Ectodermal cell (in vitro differentiated cells): ENCODE measurements around the gene SCAF11.

Experiments used
- H3K27ac ChIP-seq: 2 replicates; pipeline ENCODE4 v1.7.0; 2013; ENCODE audit warnings: mild to moderate bottlenecking, low read depth, low read length; ENCODE audit not compliant: insufficient read depth, poor library complexity, severe bottlenecking
- H3K27me3 ChIP-seq: 2 replicates; pipeline ENCODE4 v1.7.0; 2013; ENCODE audit warnings: mild to moderate bottlenecking, low read length; ENCODE audit not compliant: insufficient read depth, control insufficient read depth, poor library complexity, severe bottlenecking
- H3K36me3 ChIP-seq: one replicate; pipeline ENCODE4 v1.7.0; 2013; ENCODE audit warnings: low read length; ENCODE audit not compliant: control insufficient read depth, insufficient read depth
- H3K4me1 ChIP-seq: one replicate; pipeline ENCODE4 v1.7.0; 2013; ENCODE audit warnings: low read length; ENCODE audit not compliant: control insufficient read depth, insufficient read depth
- H3K4me3 ChIP-seq: 2 replicates; pipeline ENCODE4 v1.7.0; 2013; ENCODE audit warnings: low read depth, low read length, control low read depth; ENCODE audit not compliant: insufficient read depth
- H3K9me3 ChIP-seq: 2 replicates; pipeline ENCODE4 v1.7.0; 2013; ENCODE audit warnings: mild to moderate bottlenecking, low read length, moderate library complexity; ENCODE audit not compliant: control insufficient read depth
- WGBS, 2 experiments: methylation state at CpG; one replicate each; pipeline ENCODE4 v1.1.7; 2013; ENCODE audit warnings: missing lambda C conversion rate in 2 of 2; 5-methylcytosine and 5-hydroxymethylcytosine counted together

SCAF11 gene

GRCh38 chr12:45893240-45893639 lies 97.1 kb downstream of the SCAF11 start:
- Histone ChIP-seq H3K9me3 (no peaks in the 10 kb centered on the region), H3K27ac (no peak overlapping the region), H3K4me1 (no peaks in the 10 kb centered on the region), H3K4me3 (no peak overlapping the region), H3K27me3 (no peaks in the 10 kb centered on the region), H3K36me3 (peaks cover 27% of the 10 kb centered on the region)
- 51 to 55% methylated on average over 4 of the region's 4 CpGs for WGBS, 2 experiments

- no peak overlapping the region for H3K27ac ChIP-seq
- no peaks in the 10 kb centered on the region for H3K9me3 ChIP-seq
- WGBS, 2 experiments = 89 to 100% methylated on average over 1 of the region's 2 CpGs
- no peaks in the 10 kb centered on the region for H3K4me1 ChIP-seq
- no peaks in the 10 kb centered on the region for H3K27me3 ChIP-seq
- no peak overlapping the region for H3K4me3 ChIP-seq
- peaks cover 9% of the 10 kb centered on the region for H3K36me3 ChIP-seq
These were observed 100.1 kb downstream of the SCAF11 start for GRCh38 chr12:45890276-45890675.

GRCh38 chr12:45887544-45887943 lies 102.8 kb downstream of the SCAF11 start:
- Histone ChIP-seq H3K27ac (no peak overlapping the region), H3K4me1 (no peaks in the 10 kb centered on the region), H3K4me3 (no peak overlapping the region), H3K9me3 (no peaks in the 10 kb centered on the region), H3K27me3 (no peaks in the 10 kb centered on the region), H3K36me3 (peaks cover 9% of the 10 kb centered on the region)
- WGBS, 2 experiments = 81 to 96% methylated on average over 5 of the region's 5 CpGs

GRCh38 chr12:45886685-45887084 lies 103.7 kb downstream of the SCAF11 start:
- no peak overlapping the region for H3K4me3 ChIP-seq
- peaks cover 9% of the 10 kb centered on the region for H3K36me3 ChIP-seq
- H3K27ac ChIP-seq = no peak overlapping the region
- H3K9me3 ChIP-seq = no peaks in the 10 kb centered on the region
- no peaks in the 10 kb centered on the region for H3K27me3 ChIP-seq
- 95% methylated on average over 1 of the region's 1 CpG for WGBS, 2 experiments
- no peaks in the 10 kb centered on the region for H3K4me1 ChIP-seq

- H3K4me1 ChIP-seq = no peaks in the 10 kb centered on the region
- no peaks in the 10 kb centered on the region for H3K27me3 ChIP-seq
- H3K9me3 ChIP-seq = no peaks in the 10 kb centered on the region
- H3K4me3 ChIP-seq = no peak overlapping the region
- peaks cover 15% of the 10 kb centered on the region for H3K36me3 ChIP-seq
- H3K27ac ChIP-seq = no peak overlapping the region
- WGBS, 2 experiments = 100% methylated on average over 1 of the region's 1 CpG; no CpG with 5 or more reads in 1 of the 2 experiments
These were observed 107.2 kb downstream of the SCAF11 start for GRCh38 chr12:45883187-45883586.

- Histone ChIP-seq H3K36me3 (peaks cover 15% of the 10 kb centered on the region), H3K4me3 (no peak overlapping the region), H3K27me3 (no peaks in the 10 kb centered on the region), H3K27ac (no peak overlapping the region), H3K9me3 (no peaks in the 10 kb centered on the region), H3K4me1 (no peaks in the 10 kb centered on the region)
- WGBS, 2 experiments = 91 to 98% methylated on average over 2 of the region's 2 CpGs
These were observed 109.8 kb downstream of the SCAF11 start for GRCh38 chr12:45880533-45880932.

- H3K36me3 ChIP-seq = peaks cover 25% of the 10 kb centered on the region
- H3K4me1 ChIP-seq = no peaks in the 10 kb centered on the region
- WGBS, 2 experiments = 94 to 96% methylated on average over 2 of the region's 2 CpGs
- no peak overlapping the region for H3K4me3 ChIP-seq
- no peaks in the 10 kb centered on the region for H3K27me3 ChIP-seq
- H3K9me3 ChIP-seq = no peaks in the 10 kb centered on the region
- no peak overlapping the region for H3K27ac ChIP-seq
These were observed 110.9 kb downstream of the SCAF11 start for GRCh38 chr12:45879363-45879895.

GRCh38 chr12:45878630-45879255 lies 111.6 kb downstream of the SCAF11 start:
- H3K27me3 ChIP-seq = no peaks in the 10 kb centered on the region
- H3K4me3 ChIP-seq = no peak overlapping the region
- no peaks in the 10 kb centered on the region for H3K9me3 ChIP-seq
- H3K4me1 ChIP-seq = no peaks in the 10 kb centered on the region
- WGBS, 2 experiments = 90 to 94% methylated on average over 7 to 8 of the region's 8 CpGs
- H3K27ac ChIP-seq = no peak overlapping the region
- peaks cover 29% of the 10 kb centered on the region for H3K36me3 ChIP-seq

GRCh38 chr12:45877069-45877468 lies 113.3 kb downstream of the SCAF11 start:
- Histone ChIP-seq H3K4me1 (no peaks in the 10 kb centered on the region), H3K27me3 (no peaks in the 10 kb centered on the region), H3K4me3 (no peak overlapping the region), H3K9me3 (no peaks in the 10 kb centered on the region), H3K27ac (no peak overlapping the region), H3K36me3 (peaks cover 32% of the 10 kb centered on the region)
- WGBS, 2 experiments = 97% methylated on average over 5 of the region's 5 CpGs

GRCh38 chr12:45872446-45872845 lies 117.9 kb downstream of the SCAF11 start:
- H3K27ac ChIP-seq = no peak overlapping the region
- peaks cover 29% of the 10 kb centered on the region for H3K36me3 ChIP-seq
- no peaks in the 10 kb centered on the region for H3K27me3 ChIP-seq
- no peak overlapping the region for H3K4me3 ChIP-seq
- no peaks in the 10 kb centered on the region for H3K9me3 ChIP-seq
- WGBS, 2 experiments = 92 to 94% methylated on average over 6 to 7 of the region's 7 CpGs
- H3K4me1 ChIP-seq = no peaks in the 10 kb centered on the region
